ENCODE data around the gene LPP. TPM values are rescaled to one million over a fixed set of nuclear protein-coding genes. Genes with fewer than 3 reads are reported as not detected.

Gene LPP
- total and polyA plus RNA-seq, 9 of the 15 experiments (the other 6 are each of a cell fraction or from before 2014, with no cell fraction given): 0.07 to 0.18 TPM; not detected in 7

DNA sequence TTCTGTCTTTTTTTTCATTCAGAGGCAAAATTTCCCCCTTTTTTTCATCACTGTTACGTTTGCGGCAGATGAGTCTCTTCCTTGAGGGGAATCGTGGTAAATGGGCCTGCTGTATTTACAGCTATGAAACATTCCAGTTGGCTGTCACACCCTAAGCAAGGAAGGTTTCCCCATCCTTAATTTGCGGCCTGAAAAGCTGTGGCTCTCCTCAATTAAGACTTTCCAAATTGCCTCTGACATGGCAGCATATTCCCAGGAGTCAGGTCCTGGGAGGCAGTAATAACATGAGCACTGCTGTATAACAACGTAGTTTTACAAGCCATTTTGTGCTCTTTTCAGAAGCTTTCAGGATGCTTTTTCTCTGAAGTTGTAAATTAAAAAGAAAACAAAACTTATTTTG is 420.9 kb downstream of the LPP start (continued):
- TF ChIP-seq UBTF (IDR thresholded peaks at IDR 0.05; ENCODE audit: borderline replicate concordance in 1 of 2, low read depth in 2 of 2, low read length in 2 of 2) (no peak), EP400 (IDR thresholded peaks at IDR 0.05) (no peak)

- 0% methylated on average over 6 of the region's 6 CpGs for WGBS (ENCODE audit: insufficient coverage, low coverage, missing lambda C conversion rate)
- FAIRE-seq: no peak
- CTCF ChIA-PET (ENCODE audit: low intra/inter-chr PET ratio): no interaction called here
These were observed 421.5 kb downstream of the LPP start for GRCh38 chr3:188575501-188575900.

More at GRCh38 chr3:188575501-188575900, 421.5 kb downstream of the LPP start:
- no peak for DNase-seq (ENCODE audit: extremely low read depth in 1 of 4, low spot score in 3 of 4)
- in situ Hi-C loops (cut with MboI) (no loop called here), intact Hi-C loops (cut with micrococcal nuclease) (no loop called here)
- no peaks in the 10 kb centered on the region for H3K79me2 ChIP-seq (ENCODE audit: control insufficient read depth, insufficient read depth, low read length)
- ATAC-seq: no peak
- POLR2A ChIA-PET: no interaction called here
- no TSS peak for BruUV-seq (replicated peaks)
- H3K9me3 ChIP-seq (replicated peaks; ENCODE audit: control insufficient read depth, insufficient read depth, low read depth, low read length): no peaks in the 10 kb centered on the region
- no peak overlapping the region for H3K27ac ChIP-seq (ENCODE audit: extremely low read depth, low read depth, low read length)
- no peaks in the 10 kb centered on the region for H3K9me1 ChIP-seq (ENCODE audit: control insufficient read depth, insufficient read depth, low read length)
- no peaks in the 10 kb centered on the region for H3K36me3 ChIP-seq (ENCODE audit: control insufficient read depth, insufficient read depth, low read length)
- no peak overlapping the region for H3K4me3 ChIP-seq
- H3K9ac ChIP-seq (ENCODE audit: insufficient read depth in 1 of 2, low read depth in 2 of 2, low read length in 2 of 2): no peak overlapping the region
- no peaks in the 10 kb centered on the region for H4K20me1 ChIP-seq (replicated peaks; ENCODE audit: control insufficient read depth, insufficient read depth, low read length)
- TF ChIP-seq CAMTA2 (CRISPR knock-in tag; conservative IDR thresholded peaks at IDR 0.05) (no peak), MCM2 (IDR thresholded peaks at IDR 0.05; ENCODE audit: low read depth) (no peak)
- TF ChIP-seq, protein P1, sequence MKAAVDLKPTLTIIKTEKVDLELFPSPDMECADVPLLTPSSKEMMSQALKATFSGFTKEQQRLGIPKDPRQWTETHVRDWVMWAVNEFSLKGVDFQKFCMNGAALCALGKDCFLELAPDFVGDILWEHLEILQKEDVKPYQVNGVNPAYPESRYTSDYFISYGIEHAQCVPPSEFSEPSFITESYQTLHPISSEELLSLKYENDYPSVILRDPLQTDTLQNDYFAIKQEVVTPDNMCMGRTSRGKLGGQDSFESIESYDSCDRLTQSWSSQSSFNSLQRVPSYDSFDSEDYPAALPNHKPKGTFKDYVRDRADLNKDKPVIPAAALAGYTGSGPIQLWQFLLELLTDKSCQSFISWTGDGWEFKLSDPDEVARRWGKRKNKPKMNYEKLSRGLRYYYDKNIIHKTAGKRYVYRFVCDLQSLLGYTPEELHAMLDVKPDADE (conservative IDR thresholded peaks at IDR 0.05; ENCODE audit: control insufficient read depth, low read depth, low read length): no peak
- TF ChIP-seq, protein P2, sequence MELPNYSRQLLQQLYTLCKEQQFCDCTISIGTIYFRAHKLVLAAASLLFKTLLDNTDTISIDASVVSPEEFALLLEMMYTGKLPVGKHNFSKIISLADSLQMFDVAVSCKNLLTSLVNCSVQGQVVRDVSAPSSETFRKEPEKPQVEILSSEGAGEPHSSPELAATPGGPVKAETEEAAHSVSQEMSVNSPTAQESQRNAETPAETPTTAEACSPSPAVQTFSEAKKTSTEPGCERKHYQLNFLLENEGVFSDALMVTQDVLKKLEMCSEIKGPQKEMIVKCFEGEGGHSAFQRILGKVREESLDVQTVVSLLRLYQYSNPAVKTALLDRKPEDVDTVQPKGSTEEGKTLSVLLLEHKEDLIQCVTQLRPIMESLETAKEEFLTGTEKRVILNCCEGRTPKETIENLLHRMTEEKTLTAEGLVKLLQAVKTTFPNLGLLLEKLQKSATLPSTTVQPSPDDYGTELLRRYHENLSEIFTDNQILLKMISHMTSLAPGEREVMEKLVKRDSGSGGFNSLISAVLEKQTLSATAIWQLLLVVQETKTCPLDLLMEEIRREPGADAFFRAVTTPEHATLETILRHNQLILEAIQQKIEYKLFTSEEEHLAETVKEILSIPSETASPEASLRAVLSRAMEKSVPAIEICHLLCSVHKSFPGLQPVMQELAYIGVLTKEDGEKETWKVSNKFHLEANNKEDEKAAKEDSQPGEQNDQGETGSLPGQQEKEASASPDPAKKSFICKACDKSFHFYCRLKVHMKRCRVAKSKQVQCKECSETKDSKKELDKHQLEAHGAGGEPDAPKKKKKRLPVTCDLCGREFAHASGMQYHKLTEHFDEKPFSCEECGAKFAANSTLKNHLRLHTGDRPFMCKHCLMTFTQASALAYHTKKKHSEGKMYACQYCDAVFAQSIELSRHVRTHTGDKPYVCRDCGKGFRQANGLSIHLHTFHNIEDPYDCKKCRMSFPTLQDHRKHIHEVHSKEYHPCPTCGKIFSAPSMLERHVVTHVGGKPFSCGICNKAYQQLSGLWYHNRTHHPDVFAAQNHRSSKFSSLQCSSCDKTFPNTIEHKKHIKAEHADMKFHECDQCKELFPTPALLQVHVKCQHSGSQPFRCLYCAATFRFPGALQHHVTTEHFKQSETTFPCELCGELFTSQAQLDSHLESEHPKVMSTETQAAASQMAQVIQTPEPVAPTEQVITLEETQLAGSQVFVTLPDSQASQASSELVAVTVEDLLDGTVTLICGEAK (IDR thresholded peaks at IDR 0.05): no peak
- TF ChIP-seq, protein P2 (CRISPR knock-in tag; IDR thresholded peaks at IDR 0.05): no peak
- H3K4me2 ChIP-seq (ENCODE audit: insufficient read depth, low read length): no peak overlapping the region
- H3K4me1 ChIP-seq (replicated peaks in 1 of 2; ENCODE audit: control insufficient read depth in 2 of 2, insufficient read depth in 2 of 2, low read length in 2 of 2): no peaks in the 10 kb centered on the region
- no peaks in the 10 kb centered on the region for H3K27me3 ChIP-seq (ENCODE audit: control insufficient read depth in 2 of 2, insufficient read depth in 2 of 2, low read length in 2 of 2)
- no peak overlapping the region for H2AFZ ChIP-seq (ENCODE audit: low read depth, low read length)

Data from K562 (cell line).